ENCODE data around the gene CYB561A3.

CYB561A3 gene

DNA sequence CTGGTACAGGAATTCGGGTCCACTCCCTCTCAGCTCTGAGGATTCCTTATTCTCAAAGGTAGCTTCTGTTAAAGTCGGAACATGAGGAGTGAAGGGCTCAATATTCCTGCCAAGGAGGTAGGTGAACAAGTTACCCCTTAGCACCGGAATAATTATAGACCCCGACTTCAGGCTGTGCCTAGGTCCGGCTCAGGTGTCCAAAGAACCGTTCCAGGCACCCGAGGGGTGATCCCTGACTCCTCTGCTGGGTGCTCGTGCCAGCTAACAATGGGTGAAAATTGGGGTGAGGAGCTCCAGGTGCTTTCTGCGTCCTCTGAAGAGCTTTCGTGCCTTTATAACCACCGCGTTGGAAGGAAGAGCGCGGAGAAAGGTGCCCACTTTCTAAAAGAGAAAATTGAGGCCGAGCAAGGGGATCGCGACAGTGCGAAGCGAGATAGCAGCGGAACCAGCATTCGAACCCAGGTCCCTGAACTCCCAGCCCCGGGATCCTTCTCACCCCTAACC, 393 bp downstream of the CYB561A3 start:
- no peak for TF ChIP-seq FOXP2 (optimal IDR thresholded peaks at IDR 0.05; ENCODE audit: control extremely low read depth, extremely low read length, insufficient read depth)
- no peak for TF ChIP-seq POLR2AphosphoS5 (IDR thresholded peaks at IDR 0.05; ENCODE audit: borderline replicate concordance, low read depth, low read length)
- no peak for TF ChIP-seq EZH2 (IDR thresholded peaks at IDR 0.05)
- Histone ChIP-seq H3K36me3 (ENCODE audit: insufficient read depth, low read length) (peaks cover 26% of the 10 kb centered on the region), H3K27ac (peak overlapping the region; percentile 97; the same call in 1 of the 2 replicates), H3K9me3 (ENCODE audit: low read depth, low read length) (no peaks in the 10 kb centered on the region), H3K9ac (ENCODE audit: insufficient read length) (peak overlapping the region; percentile 100), H3K4me3 (peak overlapping the region; percentile 86)
- no peak for DNase-seq (ENCODE audit: low read depth, low spot score)

- peaks cover 12% of the 10 kb centered on the region for H3K36me3 ChIP-seq (ENCODE audit: insufficient read depth, low read length)
- no peak for DNase-seq (ENCODE audit: low read depth, low spot score)
- no peak overlapping the region for H3K27ac ChIP-seq
- H3K4me3 ChIP-seq, result no peak overlapping the region
- TF ChIP-seq FOXP2 (optimal IDR thresholded peaks at IDR 0.05; ENCODE audit: control extremely low read depth, extremely low read length, insufficient read depth) (no peak), POLR2AphosphoS5 (IDR thresholded peaks at IDR 0.05; ENCODE audit: borderline replicate concordance, low read depth, low read length) (no peak), EZH2 (IDR thresholded peaks at IDR 0.05) (no peak)
- H3K9me3 ChIP-seq (ENCODE audit: low read depth, low read length), result no peaks in the 10 kb centered on the region
- H3K9ac ChIP-seq (ENCODE audit: insufficient read length), result no peak overlapping the region
These were observed 2.2 kb downstream of the CYB561A3 start for GRCh38 chr11:61359516-61359915.

GRCh38 chr11:61358566-61358965, 3.1 kb downstream of the CYB561A3 start:
- no peak for TF ChIP-seq EZH2 (IDR thresholded peaks at IDR 0.05)
- TF ChIP-seq FOXP2 (optimal IDR thresholded peaks at IDR 0.05; ENCODE audit: control extremely low read depth, extremely low read length, insufficient read depth), result no peak
- TF ChIP-seq POLR2AphosphoS5 (IDR thresholded peaks at IDR 0.05; ENCODE audit: borderline replicate concordance, low read depth, low read length), result no peak
- H3K9me3 ChIP-seq (ENCODE audit: low read depth, low read length), result no peaks in the 10 kb centered on the region
- H3K4me3 ChIP-seq, result no peak overlapping the region
- DNase-seq (ENCODE audit: low read depth, low spot score), result no peak
- no peak overlapping the region for H3K9ac ChIP-seq (ENCODE audit: insufficient read length)
- H3K36me3 ChIP-seq (ENCODE audit: insufficient read depth, low read length), result peaks cover 3% of the 10 kb centered on the region
- H3K27ac ChIP-seq, result no peak overlapping the region

GRCh38 chr11:61357894-61358239, 3.8 kb downstream of the CYB561A3 start:
- TF ChIP-seq POLR2AphosphoS5 (IDR thresholded peaks at IDR 0.05; ENCODE audit: borderline replicate concordance, low read depth, low read length) (no peak), FOXP2 (optimal IDR thresholded peaks at IDR 0.05; ENCODE audit: control extremely low read depth, extremely low read length, insufficient read depth) (no peak), EZH2 (IDR thresholded peaks at IDR 0.05) (no peak)
- H3K27ac ChIP-seq, result no peak overlapping the region
- peaks cover 4% of the 10 kb centered on the region for H3K36me3 ChIP-seq (ENCODE audit: insufficient read depth, low read length)
- no peak overlapping the region for H3K9ac ChIP-seq (ENCODE audit: insufficient read length)
- H3K9me3 ChIP-seq (ENCODE audit: low read depth, low read length), result no peaks in the 10 kb centered on the region
- DNase-seq (ENCODE audit: low read depth, low spot score), result no peak
- no peak overlapping the region for H3K4me3 ChIP-seq

GRCh38 chr11:61357233-61357893, 4.3 kb downstream of the CYB561A3 start:
- no peak for DNase-seq (ENCODE audit: low read depth, low spot score)
- no peaks in the 10 kb centered on the region for H3K9me3 ChIP-seq (ENCODE audit: low read depth, low read length)
- no peak overlapping the region for H3K27ac ChIP-seq
- H3K9ac ChIP-seq (ENCODE audit: insufficient read length), result no peak overlapping the region
- no peak overlapping the region for H3K4me3 ChIP-seq
- H3K36me3 ChIP-seq (ENCODE audit: insufficient read depth, low read length), result peaks cover 4% of the 10 kb centered on the region
- TF ChIP-seq FOXP2 (optimal IDR thresholded peaks at IDR 0.05; ENCODE audit: control extremely low read depth, extremely low read length, insufficient read depth) (no peak), EZH2 (IDR thresholded peaks at IDR 0.05) (no peak), POLR2AphosphoS5 (IDR thresholded peaks at IDR 0.05; ENCODE audit: borderline replicate concordance, low read depth, low read length) (no peak)

GRCh38 chr11:61356706-61357105, 5.0 kb downstream of the CYB561A3 start:
- DNase-seq (ENCODE audit: low read depth, low spot score), result no peak
- no peak overlapping the region for H3K9ac ChIP-seq (ENCODE audit: insufficient read length)
- H3K9me3 ChIP-seq (ENCODE audit: low read depth, low read length), result no peaks in the 10 kb centered on the region
- H3K4me3 ChIP-seq, result no peak overlapping the region
- TF ChIP-seq EZH2 (IDR thresholded peaks at IDR 0.05), result no peak
- no peak for TF ChIP-seq FOXP2 (optimal IDR thresholded peaks at IDR 0.05; ENCODE audit: control extremely low read depth, extremely low read length, insufficient read depth)
- no peak for TF ChIP-seq POLR2AphosphoS5 (IDR thresholded peaks at IDR 0.05; ENCODE audit: borderline replicate concordance, low read depth, low read length)
- no peak overlapping the region for H3K27ac ChIP-seq
- peaks cover 6% of the 10 kb centered on the region for H3K36me3 ChIP-seq (ENCODE audit: insufficient read depth, low read length)

DNA sequence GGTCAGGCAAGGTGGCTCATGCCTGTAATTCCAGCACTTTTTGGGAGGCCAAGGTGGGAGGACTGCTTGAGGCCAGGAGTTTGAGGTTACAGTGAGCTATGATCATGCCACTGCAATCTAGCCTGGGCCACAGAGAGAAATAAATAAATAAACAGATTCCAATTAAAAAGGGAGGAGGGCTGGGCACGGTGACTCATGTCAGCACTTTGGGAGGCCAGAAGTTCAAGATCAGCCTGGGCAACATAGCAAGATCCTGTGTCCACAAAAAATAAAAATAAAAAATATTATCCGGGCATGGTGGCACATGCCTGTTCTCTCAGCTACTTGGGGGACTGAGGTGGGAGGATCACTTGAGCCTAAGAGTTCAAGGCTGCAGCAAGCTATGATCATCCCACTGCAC, 7.5 kb downstream of the CYB561A3 start:
- H3K27ac ChIP-seq, result no peak overlapping the region
- H3K36me3 ChIP-seq (ENCODE audit: insufficient read depth, low read length), result peaks cover 8% of the 10 kb centered on the region
- no peak overlapping the region for H3K9ac ChIP-seq (ENCODE audit: insufficient read length)
- H3K4me3 ChIP-seq, result no peak overlapping the region
- no peak for TF ChIP-seq FOXP2 (optimal IDR thresholded peaks at IDR 0.05; ENCODE audit: control extremely low read depth, extremely low read length, insufficient read depth)
- TF ChIP-seq POLR2AphosphoS5 (IDR thresholded peaks at IDR 0.05; ENCODE audit: borderline replicate concordance, low read depth, low read length), result no peak
- no peak for TF ChIP-seq EZH2 (IDR thresholded peaks at IDR 0.05)
- DNase-seq (ENCODE audit: low read depth, low spot score), result no peak
- H3K9me3 ChIP-seq (ENCODE audit: low read depth, low read length), result no peaks in the 10 kb centered on the region

DNA sequence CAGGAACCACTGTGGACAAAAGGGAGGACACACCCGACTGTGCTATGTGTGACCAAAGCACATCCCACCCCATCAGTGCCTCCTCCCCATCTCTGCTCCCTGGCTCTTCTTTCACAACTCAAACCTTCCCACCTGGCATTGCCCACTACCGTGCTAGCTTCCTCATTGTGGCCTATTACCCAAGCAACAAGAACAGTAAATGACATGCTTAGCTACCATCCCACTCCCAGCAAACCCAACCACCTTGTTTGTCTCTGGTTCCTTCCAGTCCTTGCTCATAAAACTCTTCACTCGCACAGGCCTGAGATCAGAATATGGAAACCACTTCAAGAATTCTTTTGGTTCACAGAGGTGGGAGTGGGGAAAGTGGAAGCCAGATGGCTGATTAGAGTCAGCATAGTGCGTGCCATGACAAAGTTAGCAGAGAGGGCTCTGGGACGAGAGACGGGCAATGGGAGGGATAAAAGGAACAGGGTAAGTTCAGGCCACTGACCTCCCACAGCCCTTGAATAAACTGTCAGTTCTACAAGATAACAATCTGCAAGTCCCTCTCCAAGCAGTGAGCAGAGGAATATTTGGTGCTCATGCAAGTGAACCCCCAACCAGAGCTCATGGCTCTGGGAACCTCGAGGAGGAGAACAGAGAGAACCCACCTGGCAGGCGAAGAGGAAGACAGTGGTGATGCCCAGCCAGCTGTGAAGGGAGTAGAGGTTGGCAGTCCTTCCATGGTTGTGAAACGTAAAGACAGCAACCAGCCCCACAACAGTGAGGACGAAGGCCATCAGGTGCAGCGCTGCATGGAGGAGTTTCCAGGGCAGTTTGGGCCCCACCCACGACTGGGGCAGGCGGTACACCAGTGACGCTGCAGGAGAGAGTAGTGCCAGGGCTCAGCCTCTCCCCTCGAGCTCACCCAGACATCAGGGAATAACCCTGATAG, 8.3 kb downstream of the CYB561A3 start:
- Histone ChIP-seq H3K36me3 (ENCODE audit: insufficient read depth, low read length) (peaks cover 8% of the 10 kb centered on the region), H3K9me3 (ENCODE audit: low read depth, low read length) (no peaks in the 10 kb centered on the region), H3K27ac (no peak overlapping the region), H3K9ac (ENCODE audit: insufficient read length) (no peak overlapping the region), H3K4me3 (no peak overlapping the region)
- TF ChIP-seq EZH2 (IDR thresholded peaks at IDR 0.05), result no peak
- no peak for TF ChIP-seq FOXP2 (optimal IDR thresholded peaks at IDR 0.05; ENCODE audit: control extremely low read depth, extremely low read length, insufficient read depth)
- TF ChIP-seq POLR2AphosphoS5 (IDR thresholded peaks at IDR 0.05; ENCODE audit: borderline replicate concordance, low read depth, low read length), result no peak
- DNase-seq (ENCODE audit: low read depth, low spot score), result no peak
